AG04450 (cell line): ENCODE results near the gene MPRIP. TPM values are rescaled to one million over a fixed set of nuclear protein-coding genes. Genes with fewer than 3 reads are reported as not detected.

Experiments
- CTCF ChIA-PET: fragments of 300-600, 350-600 bp; formaldehyde crosslinking; extraction: SDS; loops from one replicate; lab custom pipeline; 2022; ENCODE audit warnings: antibody characterized with exemption, inconsistent platforms; lab: Charles Lee
- POLR2A ChIA-PET: fragments of 350-600 bp; formaldehyde crosslinking; extraction: SDS; loops from one replicate; lab custom pipeline; 2021; ENCODE audit warnings: antibody characterized with exemption, inconsistent platforms; lab: Yijun Ruan, JAX
- DNase-seq: peaks from one replicate; pipeline ENCODE4 v3.0.0-alpha.2; 2011; ENCODE audit warnings: low read depth, low spot score
- H3K27ac ChIP-seq: one replicate; pipeline ENCODE4 v1.5.1; 2012; ENCODE audit warnings: low read depth, low read length, control low read depth
- H3K27me3 ChIP-seq: one replicate; pipeline ENCODE4 v1.6.0; 2012; ENCODE audit warnings: low read length; ENCODE audit not compliant: control insufficient read depth, insufficient read depth
- H3K4me3 ChIP-seq: 2 replicates; pipeline ENCODE4 v1.5.1; 2011; ENCODE audit warnings: mild to moderate bottlenecking, low read depth, low read length, control low read depth
- H3K9me3 ChIP-seq: 2 replicates; pipeline ENCODE4 v1.5.1; 2012; ENCODE audit warnings: low read length; ENCODE audit not compliant: control insufficient read depth, insufficient read depth
- CTCF ChIP-seq: IDR thresholded peaks from 2 replicates; pipeline ENCODE4 v1.5.1; 2011; ENCODE audit warnings: low read depth, low read length, control low read depth, inconsistent platforms
- polyA plus RNA-seq: library from polyadenylated mRNA; depleted of rRNA; stranded (reverse); fragments of >200 nt; gene quantifications from 2 replicates; pipeline ENCODE4 v1.2.3, GENCODE V29; 2011

MPRIP gene
- polyA plus RNA-seq, 1 experiment: 95.0 TPM

- DNase-seq: no peak
- TF ChIP-seq CTCF: no peak
- H3K9me3 ChIP-seq: no peaks in the 10 kb centered on the region; the same call in 1 of the 2 replicates
- H3K27ac ChIP-seq: no peak overlapping the region
- no peak overlapping the region for H3K4me3 ChIP-seq
- ChIA-PET CTCF (interaction anchor here (0.9 kb wide), 1 partner anchor 20 kb away, joined by 5 read pairs; no protein-coding TSS in a partner anchor), POLR2A (no interaction called here)
- no peaks in the 10 kb centered on the region for H3K27me3 ChIP-seq
These were observed 20.9 kb upstream of the MPRIP start for GRCh38 chr17:17021194-17021863.

- DNase-seq: no peak
- no peak overlapping the region for H3K27ac ChIP-seq
- H3K9me3 ChIP-seq: no peaks in the 10 kb centered on the region; the same call in 1 of the 2 replicates
- no peak for TF ChIP-seq CTCF
- CTCF ChIA-PET: no interaction called here
- no peak overlapping the region for H3K4me3 ChIP-seq
- H3K27me3 ChIP-seq: no peaks in the 10 kb centered on the region
- POLR2A ChIA-PET: no interaction called here
These were observed 20.2 kb upstream of the MPRIP start for GRCh38 chr17:17022011-17022410.

GRCh38 chr17:17022456-17022855 lies 19.8 kb upstream of the MPRIP start:
- Histone ChIP-seq H3K4me3 (no peak overlapping the region), H3K27ac (no peak overlapping the region), H3K9me3 (no peaks in the 10 kb centered on the region; the same call in 1 of the 2 replicates), H3K27me3 (no peaks in the 10 kb centered on the region)
- TF ChIP-seq CTCF: no peak
- POLR2A ChIA-PET: no interaction called here
- DNase-seq: no peak
- CTCF ChIA-PET: no interaction called here

- Histone ChIP-seq H3K27me3 (peaks cover 4% of the 10 kb centered on the region), H3K9me3 (no peaks in the 10 kb centered on the region; the same call in 1 of the 2 replicates), H3K4me3 (no peak overlapping the region), H3K27ac (no peak overlapping the region)
- no peak for TF ChIP-seq CTCF
- POLR2A ChIA-PET: interaction anchor here (0.6 kb wide), 1 partner anchor 254 kb away, joined by 3 read pairs; no protein-coding TSS in a partner anchor
- DNase-seq: no peak
- CTCF ChIA-PET: no interaction called here
These were observed 17.4 kb upstream of the MPRIP start for GRCh38 chr17:17024778-17025300.

GRCh38 chr17:17025621-17026020 lies 16.6 kb upstream of the MPRIP start:
- Histone ChIP-seq H3K4me3 (no peak overlapping the region), H3K9me3 (no peaks in the 10 kb centered on the region; the same call in 1 of the 2 replicates), H3K27ac (no peak overlapping the region), H3K27me3 (peaks cover 4% of the 10 kb centered on the region)
- TF ChIP-seq CTCF: no peak
- DNase-seq: no peak
- ChIA-PET POLR2A (interaction anchor here (0.6 kb wide), 1 partner anchor 253 kb away, joined by 3 read pairs; no protein-coding TSS in a partner anchor), CTCF (interaction anchor here (1.3 kb wide), 1 partner anchor 117 kb away, joined by 3 read pairs; no protein-coding TSS in a partner anchor)
